Right lobe of liver (tissue), 4 donors: ENCODE data around the gene ZBTB7B.

Experiments used
- CTCF ChIP-seq, 4 donors: fragments of 200-600 bp in 3 of 4; fragments of 450-650 bp in 1 of 4; IDR thresholded peaks; one replicate each; pipeline versions ENCODE4 v1.5.1 to v1.8.0; 2016 to 2022; ENCODE audit warnings: antibody characterized with exemption in 4 of 4, mild to moderate bottlenecking in 2 of 4
- POLR2A ChIP-seq: fragments of 450-650 bp; IDR thresholded peaks from one replicate; pipeline ENCODE4 v1.6.1; 2017; ENCODE audit warnings: antibody characterized with exemption, mild to moderate bottlenecking
- donor health status: DM: no; HTN: no; CAD: no.
- donor health status: DM: no; HTN: no; CAD: no.
- donor health status: DM: no; HTN: yes; CAD: no.

DNA sequence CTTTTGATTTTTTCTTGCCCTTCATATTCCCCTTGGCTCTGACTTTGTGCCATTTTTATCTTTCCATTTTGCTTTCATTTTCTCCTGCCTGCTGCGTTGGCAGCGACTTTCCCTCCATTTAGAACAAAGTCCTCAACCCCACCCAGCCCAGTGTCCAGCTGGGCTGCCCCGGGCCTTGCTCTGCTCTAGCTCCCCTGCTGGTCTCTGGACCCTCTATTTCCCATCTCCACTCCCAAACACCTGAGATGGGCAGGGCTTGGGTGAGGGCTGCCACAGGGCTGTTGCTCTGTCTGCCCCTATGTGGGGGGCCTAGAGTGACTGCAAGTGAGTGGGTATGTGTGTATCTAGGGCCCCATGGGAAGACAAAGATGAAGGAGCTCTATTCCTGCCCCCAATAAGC, 41.2 kb downstream of the ZBTB7B start:
- no peak for TF ChIP-seq CTCF (IDR thresholded peaks at IDR 0.05)
- no peak for TF ChIP-seq POLR2A
